GM19025 (cell line): Measurements from ENCODE around the gene SHC2.
"Not testable (repeated sequence)": the region's sequence is repeated elsewhere in the genome, so short reads cannot be mapped to it uniquely, and the experiment has no call there.

Experiments used
- ATAC-seq: cut with Tn5 transposase; IDR thresholded peaks from one replicate; pipeline ENCODE4 v1.9.1; 2021; ENCODE audit warnings: mild to moderate bottlenecking, low read depth, moderate library complexity; ENCODE audit not compliant: unreplicated experiment

SHC2 gene

GRCh38 chr19:493391-494170 lies 32.7 kb upstream of the SHC2 start:
- ATAC-seq = no peak

- ATAC-seq = no peak
These were observed 31.3 kb upstream of the SHC2 start for GRCh38 chr19:492091-492531.

- ATAC-seq = no peak
These were observed 30.4 kb upstream of the SHC2 start for GRCh38 chr19:491146-491741.

GRCh38 chr19:489418-490196 lies 28.8 kb upstream of the SHC2 start:
- ATAC-seq = peak; percentile 5

- ATAC-seq = peak; percentile 73
These were observed 27.9 kb upstream of the SHC2 start for GRCh38 chr19:488505-489417.

- ATAC-seq = no peak
These were observed 24.9 kb upstream of the SHC2 start for GRCh38 chr19:485583-486236.

- ATAC-seq = no peak
These were observed 24.2 kb upstream of the SHC2 start for GRCh38 chr19:485077-485476.

- ATAC-seq = no peak
These were observed 23.7 kb upstream of the SHC2 start for GRCh38 chr19:484494-484893.

- ATAC-seq = no peak
These were observed 22.7 kb upstream of the SHC2 start for GRCh38 chr19:483332-484072.

- ATAC-seq = no peak
These were observed 21.6 kb upstream of the SHC2 start for GRCh38 chr19:482186-483041.

- ATAC-seq = not testable (repeated sequence)
These were observed 20.3 kb upstream of the SHC2 start for GRCh38 chr19:481100-481499.

GRCh38 chr19:480016-480855 lies 19.4 kb upstream of the SHC2 start:
- ATAC-seq = no peak

- no peak for ATAC-seq
These were observed 18.1 kb upstream of the SHC2 start for GRCh38 chr19:478976-479375.

- ATAC-seq = no peak
These were observed 17.5 kb upstream of the SHC2 start for GRCh38 chr19:478236-478903.

- no peak for ATAC-seq
These were observed 14.5 kb upstream of the SHC2 start for GRCh38 chr19:475360-475759.

- ATAC-seq = no peak
These were observed 13.6 kb upstream of the SHC2 start for GRCh38 chr19:474126-475078.
